Left lobe of liver (tissue), 2 donors: Measurements from ENCODE around the gene MAJIN. TPM values are rescaled to one million over a fixed set of nuclear protein-coding genes. Genes with fewer than 3 reads are reported as not detected.

Source experiments
- ATAC-seq: fragments of 200-7000 bp; cut with Tn5 transposase; one replicate; pipeline ENCODE4 v1.9.1; 2020; ENCODE audit warnings: mild to moderate bottlenecking, moderate library complexity
- DNase-seq: peaks from one replicate; pipeline ENCODE4 v3.0.0-alpha.2; 2020; ENCODE audit warnings: low spot score
- total RNA-seq: library from RNA; stranded (reverse); gene quantifications from one replicate; pipeline ENCODE4 v1.2.1, GENCODE V29; 2021
- donor health status: DM: no; HTN: no; CAD: no; lungs with moderate emphysema.
- donor health status: DM: no; HTN: yes; CAD: no.

Gene MAJIN
- total RNA-seq, 1 donor from 2014 or later, result not detected

GRCh38 chr11:64894070-64894811, 77.7 kb downstream of the MAJIN start:
- DNase-seq, result peak; percentile 91

GRCh38 chr11:64893194-64894069, 78.5 kb downstream of the MAJIN start:
- peak; percentile 72 for ATAC-seq
- peak; percentile 95 for DNase-seq

More at GRCh38 chr11:64894070-64894811, 77.7 kb downstream of the MAJIN start:
- ATAC-seq, result peak; percentile 67

DNA sequence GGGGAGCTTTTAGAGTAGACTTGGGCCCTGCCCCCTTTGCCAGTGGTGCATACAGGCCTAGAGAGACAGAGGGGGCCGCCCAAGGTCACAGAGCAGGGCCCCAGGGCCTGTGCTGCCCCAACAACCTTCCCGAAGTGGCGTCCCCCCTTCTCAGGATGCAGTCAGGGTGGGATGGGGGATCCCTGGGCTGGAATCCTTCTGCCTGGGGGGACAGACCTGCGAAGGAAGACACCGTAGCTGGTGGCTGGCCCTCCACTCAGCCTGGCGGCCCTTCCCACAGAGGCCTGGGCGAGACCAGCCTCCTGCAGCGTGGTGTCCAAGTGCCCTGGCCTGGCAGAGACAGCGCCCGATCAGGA, 79.1 kb downstream of the MAJIN start:
- ATAC-seq (no peak), DNase-seq (no peak)

DNA sequence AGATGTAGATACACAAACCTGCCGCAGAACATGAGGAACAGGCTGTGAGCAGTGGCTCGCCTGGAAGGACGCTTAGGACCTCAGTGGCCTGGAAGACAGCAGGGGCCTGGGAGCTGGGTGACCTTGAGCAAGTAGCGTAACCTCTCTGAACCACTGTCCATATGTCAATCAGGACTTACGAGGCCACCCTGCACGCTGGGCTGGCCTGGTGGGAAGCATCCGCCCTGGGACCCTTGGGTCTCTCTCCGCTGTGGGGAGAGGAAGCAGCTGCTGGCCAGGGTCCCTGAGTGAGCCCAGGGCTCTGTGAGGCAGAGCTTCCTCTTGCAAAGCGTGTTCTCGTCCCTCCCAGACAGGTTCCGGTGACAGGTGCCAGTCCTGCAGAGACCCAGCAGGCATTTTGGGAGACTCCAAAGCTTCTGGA, 79.5 kb downstream of the MAJIN start:
- ATAC-seq, result peak; percentile 1
- no peak for DNase-seq

- ATAC-seq (no peak), DNase-seq (no peak)
These were observed 80.0 kb downstream of the MAJIN start for GRCh38 chr11:64891880-64892279.

DNA sequence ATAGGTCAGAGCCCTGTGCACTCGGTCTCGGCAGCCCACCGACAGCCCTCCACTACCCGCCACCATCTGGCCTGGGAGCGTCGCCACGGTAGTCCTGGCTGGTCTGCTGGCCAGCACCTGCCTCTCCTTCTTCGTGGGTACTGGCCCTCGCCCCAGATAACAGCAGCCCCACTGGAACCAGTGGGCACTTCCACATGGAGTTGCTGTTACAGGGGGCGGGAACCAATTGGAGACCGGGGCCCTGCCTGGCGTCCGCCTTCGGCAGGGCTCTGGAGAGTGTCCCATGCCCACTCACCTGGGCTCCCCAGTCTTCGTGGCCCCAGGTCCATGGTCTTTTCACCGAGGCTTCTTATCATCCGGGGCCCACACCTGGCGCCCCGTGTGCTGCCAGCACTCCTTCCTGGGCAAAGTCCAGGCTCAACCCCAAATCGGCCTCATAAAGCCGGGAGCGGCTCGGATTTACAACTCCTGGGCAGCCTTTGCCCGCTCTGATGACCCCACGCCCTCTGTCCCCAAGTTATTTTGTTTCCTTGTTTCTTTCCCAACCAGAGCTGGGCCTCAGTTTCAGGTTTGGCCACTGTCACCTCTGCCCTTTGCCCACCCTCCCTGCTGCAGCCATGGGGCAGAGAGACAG, 80.6 kb downstream of the MAJIN start:
- ATAC-seq, result peak; percentile 34
- peak; percentile 89 for DNase-seq

DNA sequence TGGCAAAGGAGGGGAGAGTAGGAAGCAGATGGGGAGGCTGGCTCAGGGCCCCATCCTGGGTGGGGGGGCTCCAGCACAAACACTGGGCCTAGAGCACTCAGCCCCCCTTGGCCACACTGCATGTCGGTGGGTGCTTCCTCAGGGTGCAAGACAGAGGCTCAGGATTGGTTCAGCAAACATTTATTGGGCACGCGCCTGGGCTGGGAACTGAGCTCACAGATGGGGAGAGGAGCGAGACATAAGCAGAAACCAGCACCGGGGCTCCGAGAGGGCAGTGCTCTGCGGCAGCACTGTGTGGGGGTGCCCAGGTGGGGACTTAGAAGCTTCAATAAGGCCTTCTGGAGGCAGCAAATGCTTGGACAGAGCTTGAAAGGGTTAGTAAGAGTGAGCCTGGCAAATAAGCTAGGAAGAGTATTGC, 81.4 kb downstream of the MAJIN start:
- no peak for DNase-seq
- ATAC-seq, result no peak

DNA sequence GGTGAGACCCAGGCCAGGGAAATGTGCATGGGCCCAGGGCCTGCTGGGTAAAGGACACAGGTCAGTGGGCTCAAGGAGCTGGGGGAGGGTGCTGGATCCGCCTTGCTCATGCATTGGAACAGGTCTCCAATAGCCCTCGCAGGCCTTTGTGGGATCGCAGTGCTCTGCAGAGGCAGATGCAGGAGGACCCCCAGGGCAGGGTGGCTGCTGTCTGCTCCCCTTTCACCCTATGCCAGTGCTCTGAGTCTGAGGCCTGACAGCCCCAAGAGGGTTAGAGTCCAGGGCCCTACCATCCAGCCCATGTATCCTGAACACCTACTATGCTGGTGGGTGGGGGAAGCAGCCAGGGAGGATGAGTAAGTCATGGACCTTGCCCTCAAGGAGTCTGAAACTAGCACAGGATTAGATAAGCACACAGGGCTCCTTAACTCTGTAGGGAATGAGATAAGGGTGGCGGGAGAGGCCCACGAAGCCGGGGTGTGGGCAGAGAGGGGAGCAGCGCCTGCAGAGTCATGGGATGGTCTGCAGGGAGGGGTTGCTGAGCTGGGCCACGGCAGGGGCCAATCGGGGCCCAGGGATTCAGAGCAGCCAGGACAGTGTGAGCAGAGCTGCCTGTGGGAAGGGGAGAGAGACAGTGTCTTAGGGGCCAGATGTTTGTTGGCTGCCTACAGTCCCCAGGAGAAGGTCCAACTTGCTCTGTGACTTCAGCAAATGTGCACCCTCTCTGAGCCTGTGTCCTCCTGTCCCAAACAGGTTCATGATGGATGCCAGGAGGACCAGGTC, 83.0 kb downstream of the MAJIN start:
- DNase-seq (no peak), ATAC-seq (peak; percentile 0)

- no peak for DNase-seq
- ATAC-seq, result no peak
These were observed 83.5 kb downstream of the MAJIN start for GRCh38 chr11:64888406-64888728.

Other genes starting within 250 kb of the MAJIN start
- gene NRXN2, start 248.9 kb downstream of the MAJIN start, total RNA-seq, result 0.98 TPM
- gene RASGRP2, start 228.0 kb downstream of the MAJIN start, total RNA-seq, result 4.2 TPM
- gene PYGM, start 212.1 kb downstream of the MAJIN start, total RNA-seq, result 0.28 TPM
- 104 TPM for gene SF1, start 193.6 kb downstream of the MAJIN start, total RNA-seq
- 6.6 TPM for gene MAP4K2, start 168.9 kb downstream of the MAJIN start, total RNA-seq
- gene MEN1, start 161.6 kb downstream of the MAJIN start, total RNA-seq, result 24.0 TPM
- gene CDC42BPG, start 127.5 kb downstream of the MAJIN start, total RNA-seq, result 1.2 TPM
- 29.9 TPM for gene EHD1, start 93.5 kb downstream of the MAJIN start, total RNA-seq
- gene ATG2A, start 54.9 kb downstream of the MAJIN start, total RNA-seq, result 34.0 TPM
- 9.1 TPM for gene PPP2R5B, start 47.4 kb downstream of the MAJIN start, total RNA-seq
- gene GPHA2, start 36.2 kb downstream of the MAJIN start, total RNA-seq, result 0.25 TPM
- gene BATF2, start 24.9 kb upstream of the MAJIN start, total RNA-seq, result 2.4 TPM
- gene ARL2, start 42.1 kb upstream of the MAJIN start, total RNA-seq, result 8.9 TPM
- 8.8 TPM for gene SNX15, start 55.3 kb upstream of the MAJIN start, total RNA-seq
- 5.7 TPM for gene SAC3D1, start 69.1 kb upstream of the MAJIN start, total RNA-seq
- gene NAALADL1, start 86.4 kb upstream of the MAJIN start, total RNA-seq, result 0.78 TPM
- gene CDCA5, start 111.9 kb upstream of the MAJIN start, total RNA-seq, result 0.75 TPM
- gene ZFPL1, start 112.1 kb upstream of the MAJIN start, total RNA-seq, result 18.4 TPM
- gene VPS51, start 124.1 kb upstream of the MAJIN start, total RNA-seq, result 55.1 TPM
- gene TM7SF2, start 139.8 kb upstream of the MAJIN start, total RNA-seq, result 97.6 TPM
- 8.8 TPM for gene ZNHIT2, start 145.6 kb upstream of the MAJIN start, total RNA-seq
- 430 TPM for gene FAU, start 150.0 kb upstream of the MAJIN start, total RNA-seq
- 31.3 TPM for gene MRPL49, start 150.2 kb upstream of the MAJIN start, total RNA-seq
- 110 TPM for gene SYVN1, start 162.4 kb upstream of the MAJIN start, total RNA-seq
- 1.2 TPM for gene SPDYC, start 198.1 kb upstream of the MAJIN start, total RNA-seq
- 81.0 TPM for gene CAPN1, start 209.8 kb upstream of the MAJIN start, total RNA-seq